Renal cortex interstitium (tissue), 11 donors: ENCODE results near the gene INHA. TPM values are rescaled to one million over a fixed set of nuclear protein-coding genes. Genes with fewer than 3 reads are reported as not detected.

ENCODE experiments used
- DNase-seq, 11 donors: peaks; one replicate each; pipeline ENCODE4 v3.0.0-alpha.2; 2013; ENCODE audit warnings: low read depth in 9 of 11, low spot score in 4 of 11; ENCODE audit errors: extremely low read depth in 1 of 11
- polyA plus RNA-seq, 3 donors: library from polyadenylated mRNA; unstranded; fragments of 120-200 nt; gene quantifications; one replicate each; pipeline ENCODE4 v1.2.1, GENCODE V29; 2013; ENCODE audit not compliant: insufficient read length in 3 of 3

The INHA gene
- polyA plus RNA-seq, 3 donors, result 0.73 to 5.1 (median 1.3) TPM

DNA sequence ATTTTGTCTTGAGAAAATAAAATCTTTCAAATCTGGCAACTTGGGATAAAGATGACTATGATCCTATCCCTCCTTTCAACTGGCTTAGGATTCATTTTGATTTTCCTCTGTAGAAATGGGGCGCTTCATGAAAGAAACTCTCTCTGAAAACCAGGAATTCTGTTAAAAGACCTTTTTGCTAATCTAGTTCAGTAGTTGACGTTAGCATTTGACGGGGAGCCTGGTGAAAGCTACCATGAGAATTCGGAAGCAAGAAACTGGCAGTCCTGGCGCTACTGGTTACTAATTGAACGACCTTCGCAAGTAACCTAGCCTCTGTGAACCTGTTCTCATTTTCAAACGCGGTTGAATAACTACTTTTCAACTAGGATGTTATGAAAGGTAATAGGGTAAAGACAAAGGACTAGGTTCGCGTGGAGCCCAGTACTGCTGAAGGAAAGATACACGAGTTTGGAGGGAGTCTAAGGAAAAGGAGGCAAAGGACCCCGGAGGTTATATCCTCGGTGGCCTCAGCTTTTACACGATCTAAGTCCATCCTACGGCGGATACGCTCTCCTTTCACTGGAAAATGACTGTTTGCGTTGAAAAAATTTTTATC lies 24.9 kb downstream of the INHA start:
- DNase-seq, result peak in 3 of 11 donors; percentile 22 to 55 (median 24)

DNA sequence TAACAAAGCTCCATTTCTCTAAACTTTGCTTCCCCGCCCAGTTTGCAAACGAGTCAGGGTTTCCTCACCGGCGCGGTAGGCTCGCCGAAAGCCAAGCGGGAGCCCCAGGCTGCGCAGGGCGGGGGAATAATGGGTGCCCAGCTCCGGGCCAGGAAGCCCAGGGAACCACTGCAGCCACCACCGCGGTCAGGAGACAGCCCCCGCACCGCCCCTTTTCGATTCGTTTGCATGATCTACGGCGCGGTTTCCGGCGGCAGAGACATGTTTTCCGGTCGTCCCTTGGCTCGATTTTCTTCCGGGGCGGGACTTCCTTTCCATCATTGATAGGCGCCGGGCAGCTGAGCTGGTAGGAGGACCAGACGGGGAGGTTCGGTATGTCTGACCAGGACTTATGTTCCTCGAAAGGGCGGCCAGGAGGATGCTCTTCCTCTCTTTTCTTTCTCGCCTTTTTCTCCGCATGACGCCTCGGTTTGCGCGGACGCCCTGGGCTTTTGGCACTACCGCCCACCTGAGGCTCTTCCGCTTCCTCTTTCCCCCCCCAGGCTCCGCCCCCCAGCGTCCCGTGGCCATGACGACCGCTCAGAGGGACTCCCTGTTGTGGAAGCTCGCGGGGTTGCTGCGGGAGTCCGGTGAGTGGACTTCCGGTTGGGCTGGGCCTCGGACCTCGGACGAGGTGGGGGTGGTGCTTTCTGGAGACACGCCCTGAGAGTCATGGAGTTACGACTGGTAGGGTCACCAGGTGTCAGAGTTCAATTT lies 25.6 kb downstream of the INHA start, which contains the start of gene STK11IP:
Gene STK11IP (plus strand): TSS at position 306 of the 756 bp plus-strand sequence. CDS start 263 bp downstream, at position 569.
- DNase-seq, result peak; percentile 92 to 98 (median 96)

DNA sequence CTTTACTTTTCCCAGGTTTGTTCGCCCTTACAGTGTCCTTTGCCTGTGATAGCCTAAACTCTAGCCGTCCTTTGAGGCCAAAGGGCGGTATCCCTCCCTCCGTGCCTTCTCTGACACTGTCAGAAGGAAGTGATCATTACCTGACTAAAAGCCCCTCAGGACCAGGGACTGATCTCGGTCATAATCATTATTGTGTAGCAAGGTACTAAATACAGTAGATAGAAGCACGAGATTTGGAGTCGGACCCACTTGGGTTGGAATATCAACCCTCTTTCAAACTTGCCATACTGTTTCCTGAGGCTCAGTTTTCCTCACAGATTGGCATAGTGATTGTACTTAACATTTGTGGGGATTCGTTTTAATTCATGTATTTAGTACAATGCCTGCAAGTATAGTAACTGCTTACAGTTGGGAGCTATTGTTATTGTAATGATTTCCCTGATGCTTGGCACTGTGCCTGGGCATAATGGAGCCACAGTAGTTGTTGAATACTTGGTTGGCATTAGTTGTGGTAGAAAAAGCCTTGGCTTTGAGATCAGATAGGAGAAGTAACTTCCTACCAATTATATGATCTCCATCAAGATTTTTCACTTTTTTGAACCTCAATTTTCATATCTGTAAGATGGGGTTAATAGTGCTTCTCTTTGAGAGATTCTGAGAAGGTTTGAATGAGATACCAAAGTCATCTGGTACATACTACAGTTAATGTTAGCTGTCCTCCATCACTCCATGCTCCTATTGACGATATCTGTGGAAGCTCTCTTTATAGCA lies 26.4 kb downstream of the INHA start:
- no peak for DNase-seq

DNA sequence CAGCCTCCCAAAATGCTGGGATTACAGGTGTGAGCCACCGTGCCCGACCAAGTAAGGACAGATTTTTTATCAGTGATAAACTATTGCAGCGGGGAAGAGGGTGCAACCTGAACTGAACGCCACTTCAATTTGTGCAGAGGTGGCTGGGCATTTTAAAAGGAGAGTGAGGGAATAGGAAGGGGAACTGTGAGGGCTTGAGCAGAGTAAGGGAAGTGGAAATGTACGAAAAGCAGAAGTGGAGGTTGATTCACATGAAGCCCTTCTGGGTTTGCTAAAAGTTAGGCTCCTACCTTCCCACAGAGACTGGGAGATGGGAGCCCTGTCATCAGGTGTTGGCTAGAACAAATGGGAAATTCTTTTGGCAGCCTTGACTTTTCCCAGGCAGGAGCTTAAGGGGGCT lies 31.7 kb downstream of the INHA start:
- DNase-seq, result no peak

DNA sequence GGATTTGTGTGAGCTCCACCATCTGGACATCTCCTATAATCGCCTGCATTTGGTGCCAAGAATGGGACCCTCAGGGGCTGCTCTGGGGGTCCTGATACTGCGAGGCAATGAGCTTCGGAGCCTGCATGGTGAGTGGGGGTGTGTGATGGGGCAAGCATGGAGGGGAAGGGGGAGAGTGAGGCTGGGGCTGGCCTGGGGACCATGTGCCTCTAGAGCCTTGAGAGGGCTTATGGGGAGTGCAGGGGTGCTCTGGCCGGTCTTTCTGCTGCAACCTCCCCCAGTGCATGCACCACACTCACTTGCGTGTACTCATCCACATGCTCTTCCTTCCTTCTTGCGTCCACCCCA lies 33.5 kb downstream of the INHA start:
- DNase-seq, result no peak

DNA sequence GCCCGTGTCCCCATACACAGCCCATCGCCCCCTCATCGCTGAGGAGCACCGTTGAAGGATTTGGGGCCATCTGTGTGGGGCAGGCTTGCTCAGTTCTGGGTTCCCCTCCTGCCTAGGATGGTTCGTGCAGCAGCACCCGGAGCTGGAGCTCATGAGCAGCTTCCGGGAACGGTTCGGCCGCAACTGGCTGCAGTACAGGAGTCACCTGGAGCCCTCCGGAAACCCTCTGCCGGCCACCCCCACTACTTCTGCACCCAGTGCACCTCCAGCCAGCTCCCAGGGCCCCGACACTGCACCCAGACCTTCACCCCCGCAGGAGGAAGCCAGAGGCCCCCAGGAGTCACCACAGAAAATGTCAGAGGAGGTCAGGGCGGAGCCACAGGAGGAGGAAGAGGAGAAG lies 35.8 kb downstream of the INHA start:
- no peak for DNase-seq

DNA sequence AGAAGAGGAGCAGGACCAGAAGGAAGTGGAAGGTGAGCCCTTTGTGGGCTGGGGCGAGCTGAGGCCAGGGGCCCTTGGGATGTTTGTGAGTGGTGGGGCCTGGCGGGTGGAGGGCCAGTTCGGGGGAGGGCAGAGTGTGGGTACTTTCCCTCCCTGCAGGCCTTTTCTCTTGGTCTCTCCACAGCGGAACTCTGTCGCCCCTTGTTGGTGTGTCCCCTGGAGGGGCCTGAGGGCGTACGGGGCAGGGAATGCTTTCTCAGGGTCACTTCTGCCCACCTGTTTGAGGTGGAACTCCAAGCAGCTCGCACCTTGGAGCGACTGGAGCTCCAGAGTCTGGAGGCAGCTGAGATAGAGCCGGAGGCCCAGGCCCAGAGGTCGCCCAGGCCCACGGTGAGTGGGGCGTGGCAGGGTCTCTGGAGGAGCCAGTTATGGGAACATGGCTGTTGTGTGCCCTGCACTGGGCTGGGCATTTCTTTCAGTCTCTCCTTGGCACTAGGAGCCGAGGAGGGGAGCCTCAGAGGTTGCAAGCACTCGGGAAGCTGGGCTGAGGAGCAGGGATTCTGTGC lies 36.4 kb downstream of the INHA start:
- DNase-seq, result no peak

DNA sequence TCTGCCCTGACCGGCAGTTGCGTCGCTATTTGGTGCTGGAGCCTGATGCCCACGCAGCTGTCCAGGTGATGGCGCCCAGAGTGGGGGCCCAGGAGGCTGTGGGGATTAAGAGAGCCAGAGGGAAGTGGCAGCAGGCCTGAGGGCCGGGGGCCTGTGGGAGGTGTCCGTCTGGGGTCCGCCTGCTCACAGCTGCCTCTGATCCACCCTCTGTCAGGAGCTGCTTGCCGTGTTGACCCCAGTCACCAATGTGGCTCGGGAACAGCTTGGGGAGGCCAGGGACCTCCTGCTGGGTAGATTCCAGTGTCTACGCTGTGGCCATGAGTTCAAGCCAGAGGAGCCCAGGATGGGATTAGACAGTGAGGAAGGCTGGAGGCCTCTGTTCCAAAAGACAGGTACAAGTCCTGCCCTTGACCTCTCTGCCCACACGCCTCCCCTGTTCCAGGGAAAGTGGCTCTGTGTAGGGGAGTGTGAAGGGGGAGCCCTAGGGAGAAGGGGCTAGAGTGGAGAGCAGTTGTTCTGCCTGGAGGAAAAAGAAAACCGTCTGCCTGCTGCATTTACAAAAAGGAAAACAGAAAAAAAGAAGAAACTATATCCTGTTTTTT lies 37.1 kb downstream of the INHA start:
- DNase-seq, result no peak

DNA sequence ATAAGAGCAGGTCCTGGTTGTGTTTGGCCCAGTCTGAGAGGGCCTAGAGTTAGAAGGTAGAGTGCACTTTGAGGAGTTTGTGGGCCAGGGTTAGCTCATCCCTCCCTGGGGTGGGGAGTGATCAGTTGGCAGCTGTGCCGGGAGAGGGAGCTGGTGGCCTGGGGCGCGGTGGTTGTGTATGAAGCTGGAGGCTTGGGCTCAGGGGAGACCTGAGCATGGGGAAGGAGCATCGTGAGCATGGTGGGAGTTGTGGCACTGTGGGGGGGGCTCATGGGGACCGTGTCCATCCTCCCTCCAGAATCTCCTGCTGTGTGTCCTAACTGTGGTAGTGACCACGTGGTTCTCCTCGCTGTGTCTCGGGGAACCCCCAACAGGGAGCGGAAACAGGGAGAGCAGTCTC lies 39.2 kb downstream of the INHA start:
- DNase-seq, result no peak

DNA sequence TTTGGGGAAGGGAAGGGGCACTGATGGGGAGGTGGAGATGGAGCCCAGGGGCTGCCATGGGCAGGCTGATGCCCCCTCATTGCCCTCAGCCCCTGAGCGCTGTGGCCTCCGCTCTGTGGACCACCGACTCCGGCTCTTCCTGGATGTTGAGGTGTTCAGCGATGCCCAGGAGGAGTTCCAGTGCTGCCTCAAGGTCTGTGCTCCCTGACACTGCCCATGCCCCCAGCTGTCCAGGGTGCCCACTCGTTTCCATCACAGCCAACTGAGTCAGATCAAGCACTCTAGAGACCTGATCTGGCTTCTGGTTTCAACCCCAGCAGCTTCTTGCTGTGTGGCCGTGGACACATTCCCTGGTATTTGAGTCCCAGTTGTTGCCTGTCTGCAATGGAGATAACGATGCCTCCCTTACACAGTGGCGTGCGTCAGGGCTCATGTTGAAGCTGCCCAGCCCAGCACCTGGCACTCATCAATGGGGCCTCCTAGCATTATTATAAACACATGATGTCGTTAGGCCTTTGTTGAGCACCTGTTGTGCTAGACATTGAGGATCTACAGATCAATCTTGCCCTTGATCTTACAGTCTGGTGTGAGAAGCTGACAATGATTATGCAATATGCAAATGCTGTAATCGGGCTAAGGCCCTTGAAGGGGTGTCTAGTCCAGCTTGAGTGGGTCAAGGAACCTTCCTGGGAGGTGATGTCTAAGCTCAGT lies 39.9 kb downstream of the INHA start:
- DNase-seq, result no peak

DNA sequence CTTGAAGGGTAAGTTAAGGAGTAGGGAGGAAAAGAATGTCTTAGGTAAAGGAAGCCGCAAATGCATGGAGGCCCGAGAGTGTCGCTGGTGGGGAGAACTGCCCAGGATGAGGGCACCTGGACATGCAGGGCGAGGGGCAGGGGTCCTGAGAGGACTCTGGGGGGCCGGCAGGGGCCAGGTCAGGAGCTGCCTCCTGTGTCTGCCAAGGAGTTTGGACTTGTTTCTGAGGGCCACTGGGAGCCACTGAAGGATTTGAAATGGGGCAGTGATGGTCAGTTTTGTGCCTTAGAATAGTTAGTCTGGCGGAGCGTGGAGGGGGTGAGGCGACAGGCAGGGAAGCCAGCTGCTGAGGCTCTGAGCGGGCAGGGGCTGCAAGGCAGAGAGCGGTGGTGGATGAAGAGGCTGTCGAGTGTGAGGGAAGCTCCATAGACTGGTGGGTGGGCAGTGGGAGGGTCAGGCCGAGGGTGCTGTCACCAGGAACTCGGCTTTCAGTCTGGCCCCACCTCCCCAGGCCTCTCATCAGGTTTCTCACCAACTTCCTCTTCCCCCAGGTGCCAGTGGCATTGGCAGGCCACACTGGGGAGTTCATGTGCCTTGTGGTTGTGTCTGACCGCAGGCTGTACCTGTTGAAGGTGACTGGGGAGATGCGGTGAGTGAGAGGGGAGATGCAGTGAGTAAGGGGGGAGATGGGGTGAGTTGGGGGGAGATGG lies 40.6 kb downstream of the INHA start:
- DNase-seq, result no peak

DNA sequence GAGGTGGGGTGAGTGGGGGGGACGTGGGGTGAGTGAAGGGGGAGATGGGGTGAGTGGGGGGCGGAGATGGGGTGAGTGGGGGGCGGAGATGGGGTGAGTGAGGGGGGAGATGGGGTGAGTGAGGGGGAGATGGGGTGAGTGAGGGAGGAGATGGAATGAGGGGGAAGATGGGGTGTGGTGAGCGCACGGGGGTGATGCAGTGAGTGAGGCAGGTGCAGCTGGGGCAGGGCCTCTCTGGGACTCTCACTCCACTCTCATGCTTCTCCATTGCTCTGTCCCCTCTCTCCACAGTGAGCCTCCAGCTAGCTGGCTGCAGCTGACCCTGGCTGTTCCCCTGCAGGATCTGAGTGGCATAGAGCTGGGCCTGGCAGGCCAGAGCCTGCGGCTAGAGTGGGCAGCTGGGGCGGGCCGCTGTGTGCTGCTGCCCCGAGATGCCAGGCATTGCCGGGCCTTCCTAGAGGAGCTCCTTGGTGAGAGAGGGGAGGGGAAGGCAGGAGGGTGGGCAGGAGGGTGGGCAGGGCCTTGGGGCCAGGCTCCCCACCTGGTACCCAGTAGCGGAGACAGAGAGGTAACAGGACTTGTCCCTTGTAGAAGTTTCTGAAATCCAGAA lies 41.5 kb downstream of the INHA start:
- no peak for DNase-seq

DNA sequence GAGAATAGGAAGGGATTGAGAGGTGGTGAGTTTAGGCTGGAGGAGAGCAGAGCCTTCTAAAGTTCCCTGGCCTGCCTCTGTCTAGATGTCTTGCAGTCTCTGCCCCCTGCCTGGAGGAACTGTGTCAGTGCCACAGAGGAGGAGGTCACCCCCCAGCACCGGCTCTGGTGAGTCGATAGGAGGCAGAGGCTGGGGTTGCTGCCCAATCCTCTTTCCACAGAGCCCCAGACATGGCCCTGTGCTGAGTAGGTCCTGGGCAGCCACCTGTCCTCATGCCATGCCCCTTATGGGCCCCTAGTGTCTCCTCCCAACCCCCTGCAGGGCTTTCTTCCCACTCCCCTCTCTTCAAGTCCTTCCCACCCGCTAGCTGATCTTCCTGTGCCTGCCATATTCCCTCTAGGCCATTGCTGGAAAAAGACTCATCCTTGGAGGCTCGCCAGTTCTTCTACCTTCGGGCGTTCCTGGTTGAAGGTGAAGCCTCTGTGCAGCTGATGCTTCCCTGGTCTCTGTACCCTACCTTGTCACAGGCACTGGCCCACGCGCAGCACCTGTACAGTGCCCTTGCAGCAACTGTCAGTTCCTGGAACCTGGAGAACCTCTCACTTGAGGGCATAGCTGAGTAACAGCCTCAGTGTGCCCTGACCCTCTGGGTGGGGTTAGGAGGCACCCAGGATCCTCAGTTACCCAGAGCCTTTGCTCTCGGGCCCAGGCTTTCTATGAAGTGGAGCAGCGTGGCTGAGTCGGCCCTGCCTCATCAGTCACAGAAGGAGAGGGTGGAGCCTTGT lies 42.2 kb downstream of the INHA start:
- no peak for DNase-seq

DNA sequence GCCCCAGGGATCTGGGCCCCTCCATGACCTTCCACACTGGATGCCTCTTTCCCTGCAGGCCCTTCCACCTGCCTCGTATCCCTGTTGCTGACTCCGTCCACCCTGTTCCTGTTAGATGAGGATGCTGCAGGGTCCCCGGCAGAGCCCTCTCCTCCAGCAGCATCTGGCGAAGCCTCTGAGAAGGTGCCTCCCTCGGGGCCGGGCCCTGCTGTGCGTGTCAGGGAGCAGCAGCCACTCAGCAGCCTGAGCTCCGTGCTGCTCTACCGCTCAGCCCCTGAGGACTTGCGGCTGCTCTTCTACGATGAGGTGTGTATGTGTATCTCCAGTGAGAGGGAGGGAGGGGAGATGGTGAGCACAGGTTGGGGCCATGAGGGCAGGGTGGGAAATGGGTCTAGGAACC lies 42.9 kb downstream of the INHA start:
- no peak for DNase-seq

DNA sequence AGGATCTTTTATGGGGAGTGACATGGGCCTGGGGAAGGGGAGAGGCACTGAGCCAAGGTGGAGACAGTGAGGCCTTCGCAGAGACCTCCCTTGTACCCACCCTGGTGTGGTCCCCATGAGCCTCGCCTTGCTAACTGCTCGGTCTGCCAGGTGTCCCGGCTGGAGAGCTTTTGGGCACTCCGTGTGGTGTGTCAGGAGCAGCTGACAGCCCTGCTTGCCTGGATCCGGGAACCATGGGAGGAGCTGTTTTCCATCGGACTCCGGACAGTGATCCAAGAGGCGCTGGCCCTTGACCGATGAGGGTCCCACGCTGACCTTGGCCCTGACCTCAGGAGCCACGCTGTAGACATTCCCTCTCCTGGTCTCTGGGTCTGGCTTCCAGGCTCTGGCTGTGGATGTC lies 43.8 kb downstream of the INHA start:
- no peak for DNase-seq

DNA sequence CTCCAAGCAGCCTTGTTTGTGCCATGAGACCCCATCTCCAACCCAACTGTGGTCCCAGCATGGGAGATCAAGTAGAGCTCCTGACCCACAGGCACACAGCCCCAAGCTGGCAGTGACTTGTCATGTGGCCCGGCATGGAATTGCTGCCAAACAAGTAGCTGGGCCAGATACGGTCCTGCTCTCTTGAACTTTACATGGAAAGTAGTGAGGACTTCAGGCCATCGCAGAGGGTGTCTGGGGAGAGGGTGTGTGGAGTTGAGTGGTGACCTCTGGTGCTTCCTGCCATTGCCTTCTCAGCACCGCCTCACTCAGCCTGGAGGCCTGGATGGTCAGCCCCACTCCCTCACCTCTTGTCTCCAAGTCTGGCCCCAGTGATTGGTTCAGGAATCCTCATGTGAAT lies 44.4 kb downstream of the INHA start:
- DNase-seq, result no peak

DNA sequence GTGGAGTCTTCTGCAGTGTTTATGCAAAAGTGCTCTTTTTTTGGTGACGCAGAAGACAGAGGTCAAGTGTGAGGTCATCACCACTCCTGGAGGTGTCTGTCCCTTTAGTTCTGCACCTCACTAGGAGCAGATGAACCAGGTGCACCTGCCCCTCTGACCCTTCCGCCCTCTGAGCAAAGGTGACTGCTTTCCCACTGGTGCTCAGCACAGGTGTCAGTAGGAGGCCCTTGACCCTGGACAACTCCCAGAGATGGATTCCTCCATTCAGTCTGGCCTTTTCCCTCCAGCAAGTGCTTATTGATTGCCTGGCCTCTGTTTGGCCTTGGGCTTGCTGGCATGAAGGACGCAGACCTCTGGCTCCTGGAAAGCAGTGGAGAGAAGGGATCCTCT lies 46.6 kb downstream of the INHA start:
- no peak for DNase-seq
